Inferior parietal cortex (tissue), 1 donor: ENCODE measurements around the gene IL4R.

Experiments
- DNase-seq: peaks from one replicate; pipeline ENCODE4 v3.0.0-alpha.2; 2016; ENCODE audit errors: extremely low spot score

The IL4R gene

GRCh38 chr16:27315333-27316037 is 1.7 kb downstream of the IL4R start:
- no peak for DNase-seq

- no peak for DNase-seq
These were observed 2.4 kb downstream of the IL4R start for GRCh38 chr16:27316038-27316680.

GRCh38 chr16:27317320-27317719 is 3.5 kb downstream of the IL4R start:
- DNase-seq, result no peak

GRCh38 chr16:27317738-27318391 is 4.1 kb downstream of the IL4R start:
- no peak for DNase-seq

- DNase-seq, result no peak
These were observed 4.8 kb downstream of the IL4R start for GRCh38 chr16:27318392-27319256.

GRCh38 chr16:27319257-27319965 is 5.6 kb downstream of the IL4R start:
- no peak for DNase-seq

- no peak for DNase-seq
These were observed 6.7 kb downstream of the IL4R start for GRCh38 chr16:27320261-27321012.

GRCh38 chr16:27321013-27321915 is 7.5 kb downstream of the IL4R start:
- DNase-seq, result no peak

GRCh38 chr16:27322858-27323780 is 9.3 kb downstream of the IL4R start:
- no peak for DNase-seq

- no peak for DNase-seq
These were observed 10.2 kb downstream of the IL4R start for GRCh38 chr16:27323781-27324561.

- no peak for DNase-seq
These were observed 11.1 kb downstream of the IL4R start for GRCh38 chr16:27324851-27325301.

- DNase-seq, result no peak
These were observed 12.0 kb downstream of the IL4R start for GRCh38 chr16:27325736-27326135.

- no peak for DNase-seq
These were observed 12.5 kb downstream of the IL4R start for GRCh38 chr16:27326251-27326650.

- no peak for DNase-seq
These were observed 13.2 kb downstream of the IL4R start for GRCh38 chr16:27326738-27327585.

GRCh38 chr16:27327586-27327915 is 13.8 kb downstream of the IL4R start:
- DNase-seq, result no peak

- DNase-seq, result no peak
These were observed 15.2 kb downstream of the IL4R start for GRCh38 chr16:27328937-27329336.
